ENCODE measurements around the gene JAZF1.

- TF ChIP-seq CEBPB (IDR thresholded peaks at IDR 0.05; ENCODE audit: low read depth, low read length), result no peak
- TF ChIP-seq POLR2A (IDR thresholded peaks at IDR 0.05; ENCODE audit: low read depth, low read length), result no peak
- no peak for TF ChIP-seq CTCF (conservative IDR thresholded peaks at IDR 0.05; ENCODE audit: low read depth, low read length)
- TF ChIP-seq BHLHE40 (IDR thresholded peaks at IDR 0.05; ENCODE audit: low read depth, low read length), result no peak
- no peak for TF ChIP-seq RAD21 (IDR thresholded peaks at IDR 0.05; ENCODE audit: low read length)
Observed at GRCh38 chr7:27953361-27953760, 227.2 kb downstream of the JAZF1 start.

Data from IMR-90 (cell line).